ENCODE results near the gene SRD5A3. TPM values are rescaled to one million over a fixed set of nuclear protein-coding genes. Genes with fewer than 3 reads are reported as not detected.

The SRD5A3 gene
- total RNA-seq, 1 experiment from 2014 or later = 39.6 TPM

GRCh38 chr4:55395218-55395528, 49.1 kb downstream of the SRD5A3 start:
- intact Hi-C loops (cut with micrococcal nuclease; ENCODE audit: unreplicated experiment) = loop anchor here (5.0 kb wide), 3 partner anchors 48 to 423 kb away; partner anchors contain the start of gene SRD5A3
- DNase-seq = no peak
- H3K27me3 Mint-ChIP-seq (ENCODE audit: unreplicated experiment) = no peaks in the 10 kb centered on the region
- CTCF ChIA-PET = no interaction called here
- no peak for TF ChIP-seq CTCF (IDR thresholded peaks at IDR 0.05; ENCODE audit: unreplicated experiment)
- peaks cover 23% of the 10 kb centered on the region for H3K4me1 Mint-ChIP-seq (ENCODE audit: low read depth, unreplicated experiment)
- BruUV-seq (replicated peaks) = TSS peak; percentile 87
- no peaks in the 10 kb centered on the region for H3K9me3 Mint-ChIP-seq (ENCODE audit: low read depth, unreplicated experiment)
- peak overlapping the region; percentile 79 for H3K27ac Mint-ChIP-seq (ENCODE audit: unreplicated experiment)
- peaks cover 44% of the 10 kb centered on the region for H3K36me3 Mint-ChIP-seq (ENCODE audit: insufficient read depth, unreplicated experiment)
- H3K4me3 Mint-ChIP-seq (ENCODE audit: low read depth, unreplicated experiment) = peak overlapping the region; percentile 81

GRCh38 chr4:55395529-55396307, 49.7 kb downstream of the SRD5A3 start, which contains the start of gene TMEM165:
TMEM165 (plus strand) TSS chr4:55395957; CDS start chr4:55396190, 233 bp downstream.
- intact Hi-C loops (cut with micrococcal nuclease; ENCODE audit: unreplicated experiment) = loop anchor here (5.0 kb wide), 3 partner anchors 48 to 423 kb away; partner anchors contain the start of gene SRD5A3
- TF ChIP-seq CTCF (IDR thresholded peaks at IDR 0.05; ENCODE audit: unreplicated experiment) = no peak
- peak; percentile 93 for DNase-seq
- peaks cover 49% of the 10 kb centered on the region for H3K36me3 Mint-ChIP-seq (ENCODE audit: insufficient read depth, unreplicated experiment)
- BruUV-seq (replicated peaks) = no TSS peak
- H3K4me3 Mint-ChIP-seq (ENCODE audit: low read depth, unreplicated experiment) = peak within 1 kb of the TSS; percentile 81
- H3K4me1 Mint-ChIP-seq (ENCODE audit: low read depth, unreplicated experiment) = peaks cover 23% of the 10 kb centered on the region
- H3K27me3 Mint-ChIP-seq (ENCODE audit: unreplicated experiment) = no peaks in the 10 kb centered on the region
- H3K9me3 Mint-ChIP-seq (ENCODE audit: low read depth, unreplicated experiment) = no peaks in the 10 kb centered on the region
- CTCF ChIA-PET = no interaction called here
- H3K27ac Mint-ChIP-seq (ENCODE audit: unreplicated experiment) = peak within 1 kb of the TSS; percentile 87

GRCh38 chr4:55396308-55397125, 50.5 kb downstream of the SRD5A3 start:
- CTCF ChIA-PET = no interaction called here
- Mint-ChIP-seq H3K4me1 (ENCODE audit: low read depth, unreplicated experiment) (peaks cover 23% of the 10 kb centered on the region), H3K27me3 (ENCODE audit: unreplicated experiment) (no peaks in the 10 kb centered on the region), H3K27ac (ENCODE audit: unreplicated experiment) (peak overlapping the region; percentile 87), H3K4me3 (ENCODE audit: low read depth, unreplicated experiment) (peak overlapping the region; percentile 81), H3K36me3 (ENCODE audit: insufficient read depth, unreplicated experiment) (peaks cover 57% of the 10 kb centered on the region), H3K9me3 (ENCODE audit: low read depth, unreplicated experiment) (no peaks in the 10 kb centered on the region)
- BruUV-seq (replicated peaks) = no TSS peak
- peak; percentile 40 for DNase-seq
- intact Hi-C loops (cut with micrococcal nuclease; ENCODE audit: unreplicated experiment) = loop anchor here (5.0 kb wide), 3 partner anchors 49 to 424 kb away; partner anchors contain the start of gene SRD5A3
- TF ChIP-seq CTCF (IDR thresholded peaks at IDR 0.05; ENCODE audit: unreplicated experiment) = no peak

GRCh38 chr4:55397126-55397436, 51.0 kb downstream of the SRD5A3 start:
- no peaks in the 10 kb centered on the region for H3K27me3 Mint-ChIP-seq (ENCODE audit: unreplicated experiment)
- TSS peak; percentile 30 for BruUV-seq (replicated peaks)
- H3K4me3 Mint-ChIP-seq (ENCODE audit: low read depth, unreplicated experiment) = peak overlapping the region; percentile 81
- H3K27ac Mint-ChIP-seq (ENCODE audit: unreplicated experiment) = peak overlapping the region; percentile 87
- CTCF ChIA-PET = no interaction called here
- H3K36me3 Mint-ChIP-seq (ENCODE audit: insufficient read depth, unreplicated experiment) = peaks cover 57% of the 10 kb centered on the region
- no peak for DNase-seq
- H3K9me3 Mint-ChIP-seq (ENCODE audit: low read depth, unreplicated experiment) = no peaks in the 10 kb centered on the region
- intact Hi-C loops (cut with micrococcal nuclease; ENCODE audit: unreplicated experiment) = loop anchor here (5.0 kb wide), 3 partner anchors 50 to 425 kb away; partner anchors contain the start of gene SRD5A3
- peaks cover 23% of the 10 kb centered on the region for H3K4me1 Mint-ChIP-seq (ENCODE audit: low read depth, unreplicated experiment)
- TF ChIP-seq CTCF (IDR thresholded peaks at IDR 0.05; ENCODE audit: unreplicated experiment) = no peak

All from Calu3 (cell line).